Activated CD4-positive, alpha-beta T cell treated with anti-CD3 and anti-CD28 coated beads, Interleukin-2, Interleukin-6, amounts not matched to agents 100 ng/mL and 50 ng/mL, durations not matched to agents 16 hours and 8 hours (primary cell): Measurements from ENCODE around the gene LIN52.

ENCODE experiments used
- DNase-seq: peaks from one replicate; pipeline ENCODE4 v3.0.0-alpha.2; 2020

The LIN52 gene

DNA sequence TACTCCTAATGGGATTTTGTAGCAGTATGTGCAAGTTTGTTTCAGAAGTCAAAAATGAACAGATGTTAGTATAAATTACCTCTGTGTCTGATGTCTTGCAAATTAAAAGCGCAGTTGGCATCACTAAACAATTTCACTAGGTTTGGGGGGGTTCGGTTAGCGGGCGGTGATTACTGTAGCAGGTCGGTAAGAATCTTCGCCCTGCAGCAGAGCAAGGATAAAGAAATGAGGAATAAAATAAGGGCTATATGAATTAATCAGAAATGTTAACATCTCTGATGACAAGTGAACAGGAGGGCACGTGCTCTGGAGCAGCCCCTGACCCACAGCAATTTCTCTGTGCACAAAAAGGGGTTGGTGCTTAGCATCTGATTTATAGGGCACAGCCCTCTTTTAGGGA, 110.9 kb downstream of the LIN52 start:
- DNase-seq = no peak

DNA sequence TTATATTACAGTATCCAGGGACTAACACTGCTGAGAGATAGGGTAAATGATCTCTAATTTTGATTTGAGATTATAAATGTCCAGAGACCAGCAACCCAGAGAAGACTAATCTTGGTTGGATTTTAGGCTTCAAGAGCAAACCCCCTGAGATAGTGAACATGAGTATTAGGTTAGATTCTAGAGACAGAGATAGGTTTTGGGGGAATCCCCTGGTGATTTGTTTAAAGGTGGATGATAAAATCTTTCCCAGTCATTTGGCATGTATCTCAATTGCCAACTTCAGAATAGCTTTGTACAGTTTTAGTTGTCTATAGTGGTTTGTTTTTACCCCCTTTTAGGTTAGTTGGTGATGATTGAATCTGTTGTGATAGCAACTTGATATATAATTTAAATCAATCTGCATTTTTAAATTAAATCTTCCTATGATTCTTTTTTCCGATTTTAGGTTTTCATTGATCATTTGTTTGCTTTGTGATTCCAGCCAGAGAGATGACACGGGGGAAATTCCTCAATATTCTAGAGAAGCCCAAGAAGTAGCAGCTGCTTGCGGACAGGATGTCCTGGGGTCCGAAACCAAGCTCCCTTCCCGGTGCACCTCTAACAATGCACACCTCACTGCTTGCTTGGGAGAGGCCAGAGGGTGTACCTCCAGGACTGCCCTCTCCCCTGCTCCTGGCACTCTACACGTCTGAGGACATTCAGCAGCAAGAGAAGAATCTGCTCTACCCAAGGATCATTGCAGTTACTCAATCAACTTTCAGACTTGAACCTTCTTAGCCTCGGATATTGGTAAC, 113.9 kb downstream of the LIN52 start:
- no peak for DNase-seq

DNA sequence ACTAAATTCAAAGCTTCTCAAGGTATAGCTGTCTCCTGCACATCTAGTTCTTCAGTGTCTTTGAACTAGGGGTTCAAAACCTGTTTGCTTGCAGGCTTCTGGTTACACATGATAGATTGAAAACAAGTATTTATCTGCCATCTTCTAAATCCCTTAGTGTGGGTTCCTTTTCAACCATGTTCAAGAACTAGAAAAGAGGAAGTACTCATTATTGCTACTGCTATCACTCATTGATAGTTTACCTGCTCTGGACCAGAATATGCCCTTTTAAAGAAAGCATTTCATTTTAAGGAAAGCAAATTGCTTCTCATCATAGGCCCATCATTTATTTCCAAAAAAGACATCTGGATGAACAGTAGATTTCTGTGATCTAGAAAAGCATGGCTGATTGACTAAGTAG, 117.4 kb downstream of the LIN52 start:
- no peak for DNase-seq

DNA sequence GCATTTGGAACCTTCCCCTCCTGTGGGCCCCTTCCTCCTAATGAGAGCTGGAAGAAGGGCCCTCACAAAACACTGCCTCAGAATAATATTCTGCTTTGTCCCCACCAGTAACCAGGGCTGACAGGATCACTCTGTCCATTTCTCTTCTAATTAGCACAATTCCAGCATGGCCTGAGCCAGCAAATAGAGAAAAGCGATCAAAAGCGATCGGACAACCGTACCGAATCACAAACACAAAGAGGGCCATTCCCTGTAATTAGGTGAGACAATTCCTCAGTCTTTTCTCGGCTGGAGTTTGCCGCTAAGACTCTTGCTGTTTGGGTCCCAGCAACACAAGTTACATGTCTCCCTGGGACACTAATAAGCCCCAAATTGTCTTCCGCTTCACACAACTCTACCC, 118.9 kb downstream of the LIN52 start:
- DNase-seq = no peak

DNA sequence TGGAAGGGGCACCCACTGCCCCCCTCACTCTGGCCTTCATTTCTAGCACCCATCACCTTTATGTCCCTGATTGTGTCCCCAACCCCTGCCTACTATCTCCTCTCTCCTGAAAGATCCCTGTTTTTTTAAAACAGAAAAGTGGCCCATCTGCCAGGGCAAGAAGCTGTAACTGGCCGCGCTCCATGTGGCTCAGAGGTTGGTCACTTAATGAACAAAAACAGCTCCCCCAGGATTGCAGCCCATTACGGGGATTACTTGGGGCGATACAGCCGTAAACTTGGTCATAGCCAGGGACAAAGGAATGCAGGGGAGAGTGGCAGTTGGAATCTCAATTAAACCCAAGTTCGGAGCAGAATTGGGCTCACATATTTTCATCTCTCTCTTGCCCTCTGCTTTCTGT, 119.7 kb downstream of the LIN52 start:
- no peak for DNase-seq

DNA sequence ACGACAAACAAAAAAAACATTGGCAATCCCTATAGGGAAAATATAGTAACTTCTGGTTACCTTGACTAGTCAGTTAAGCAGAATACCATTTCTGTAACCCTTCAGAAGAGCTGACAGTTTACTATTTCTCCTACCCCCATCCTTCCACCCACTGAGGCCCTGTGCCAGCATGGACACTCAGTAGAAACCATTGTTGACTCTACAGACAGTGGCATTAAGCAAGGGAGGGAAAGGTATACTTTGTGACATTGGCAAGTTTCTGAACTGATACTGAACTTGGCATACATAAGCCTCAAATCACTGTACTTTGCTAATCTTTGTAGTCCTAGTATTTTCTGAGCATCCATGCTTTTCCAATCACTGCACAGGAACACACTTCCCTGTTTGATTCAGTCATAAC, 121.1 kb downstream of the LIN52 start:
- DNase-seq = no peak

DNA sequence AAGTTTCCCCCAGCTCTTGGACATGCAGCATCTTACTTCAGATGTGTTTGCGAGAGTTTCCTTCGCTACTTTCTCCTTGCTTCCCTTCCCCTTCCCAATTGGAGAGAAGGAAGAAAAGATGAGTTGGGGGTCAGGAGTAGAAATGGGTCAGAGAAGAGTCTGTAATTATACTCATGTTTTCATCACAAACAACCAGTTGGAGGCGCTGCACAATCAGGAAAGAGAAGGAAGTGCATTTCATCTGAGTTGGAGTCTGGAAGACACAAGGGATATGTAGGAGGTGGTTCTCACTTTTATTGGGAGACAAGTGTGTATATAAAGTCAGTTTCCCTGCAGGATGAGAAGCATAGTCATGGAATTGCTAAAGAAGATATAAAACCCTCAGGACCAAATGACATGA, 123.2 kb downstream of the LIN52 start:
- no peak for DNase-seq

DNA sequence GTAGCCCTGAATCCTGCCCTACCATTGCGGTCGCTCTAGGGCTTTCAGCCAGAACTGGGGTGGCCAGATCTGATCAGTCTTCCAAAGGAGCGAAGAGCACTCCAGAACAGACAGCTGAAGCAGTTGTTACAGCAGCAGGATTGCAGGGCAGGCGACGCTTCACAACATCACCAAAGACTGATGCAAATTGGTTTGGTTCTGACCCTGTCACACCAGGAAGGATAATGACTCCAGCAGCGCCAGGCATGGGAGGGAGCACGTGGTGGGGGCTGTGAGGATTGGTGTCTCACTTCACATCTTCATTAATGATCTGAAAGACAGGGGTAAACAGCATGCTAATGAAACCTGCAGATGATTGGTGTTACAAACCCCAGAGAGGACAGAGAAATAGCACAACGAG, 123.9 kb downstream of the LIN52 start:
- no peak for DNase-seq

DNA sequence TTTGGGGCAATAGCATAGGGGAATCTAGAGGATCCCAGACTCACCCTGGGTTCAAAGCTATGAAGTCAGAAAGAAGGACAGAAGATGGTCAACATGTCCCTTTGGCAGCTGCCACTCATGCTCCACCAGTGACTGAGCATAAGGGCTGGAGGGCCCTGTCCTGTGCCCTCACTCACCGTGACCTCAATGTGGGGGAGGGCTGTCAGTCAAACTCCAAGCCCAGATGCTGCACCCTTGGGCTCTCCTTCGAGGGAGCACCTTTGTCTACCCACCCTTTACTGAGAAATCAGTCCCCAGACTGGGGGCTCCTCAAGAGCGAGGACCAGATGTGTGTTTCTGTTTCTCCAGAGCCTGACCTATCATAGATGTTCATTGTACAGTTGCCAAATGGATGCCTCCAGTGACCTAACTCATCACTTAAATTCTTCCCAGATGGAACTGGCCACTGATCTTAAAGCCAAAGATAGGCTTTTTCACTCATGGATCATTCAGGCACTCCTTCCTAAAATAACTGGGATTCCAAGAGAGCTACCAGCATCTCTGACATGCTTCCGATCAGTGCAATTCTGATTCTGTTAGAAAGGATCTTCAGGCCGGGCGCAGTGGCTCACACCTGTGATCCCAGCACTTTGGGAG, 127.3 kb downstream of the LIN52 start:
- no peak for DNase-seq

DNA sequence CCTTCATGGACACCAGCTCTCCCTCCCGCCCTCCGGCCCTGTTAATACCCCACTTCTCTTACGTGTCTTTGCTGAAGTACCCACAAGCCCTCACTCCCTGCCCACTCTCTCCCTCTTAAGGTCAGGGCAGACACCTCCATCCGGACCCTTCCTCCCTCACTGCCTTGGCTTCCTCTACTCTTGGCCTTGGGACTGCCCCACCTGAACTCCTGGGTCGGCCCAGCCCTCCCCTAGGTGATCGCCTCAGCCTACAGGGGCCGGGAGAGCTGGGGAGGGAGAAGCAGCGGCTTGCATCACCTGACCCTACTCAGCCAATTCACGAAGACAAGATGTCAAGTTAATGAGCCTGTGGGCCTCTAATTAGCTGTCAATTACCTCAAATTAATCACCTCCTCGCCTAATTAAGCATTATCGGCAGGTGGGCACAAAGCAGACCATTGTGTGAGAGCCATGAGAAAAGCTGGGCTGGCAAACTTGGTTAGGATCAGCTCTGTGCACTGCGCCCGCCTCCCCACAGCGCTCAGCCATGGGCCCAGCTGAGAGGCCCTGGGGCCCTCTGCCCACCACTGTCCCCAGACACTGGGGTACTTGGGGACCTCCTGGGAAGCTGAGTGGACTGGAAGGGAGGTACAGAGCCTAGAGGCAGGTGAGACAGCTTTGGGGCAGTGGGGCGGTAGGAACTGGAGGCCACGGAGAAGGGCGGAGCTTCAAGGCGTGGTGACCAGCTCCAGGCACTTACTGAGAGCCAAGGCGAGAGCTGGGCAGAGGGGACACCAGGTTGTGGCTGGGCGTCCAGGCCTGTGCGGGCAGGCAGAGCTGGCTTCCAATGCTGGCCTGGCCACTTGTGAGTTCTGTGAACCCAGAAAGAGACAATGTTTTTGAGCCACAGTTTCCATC, 129.4 kb downstream of the LIN52 start:
- no peak for DNase-seq

DNA sequence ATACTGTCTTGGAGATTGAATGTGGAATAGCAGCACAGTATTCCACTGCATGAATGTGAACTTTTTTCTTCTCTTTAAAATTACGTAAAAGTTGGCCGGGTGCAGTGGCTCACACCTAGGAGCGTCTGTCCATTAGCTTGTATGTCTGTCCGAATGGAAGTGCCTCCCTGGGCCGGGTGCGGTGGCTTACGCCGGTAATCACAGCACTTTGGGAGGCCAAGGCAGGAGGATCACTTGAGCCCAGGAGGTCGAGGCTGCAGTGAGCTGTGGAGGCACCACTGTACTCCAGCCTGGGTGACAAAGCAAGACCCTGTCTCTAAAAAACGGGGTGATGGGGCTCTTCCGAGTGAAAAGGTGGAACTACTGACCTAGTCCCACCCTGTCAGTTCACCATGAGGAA, 131.9 kb downstream of the LIN52 start:
- no peak for DNase-seq

DNA sequence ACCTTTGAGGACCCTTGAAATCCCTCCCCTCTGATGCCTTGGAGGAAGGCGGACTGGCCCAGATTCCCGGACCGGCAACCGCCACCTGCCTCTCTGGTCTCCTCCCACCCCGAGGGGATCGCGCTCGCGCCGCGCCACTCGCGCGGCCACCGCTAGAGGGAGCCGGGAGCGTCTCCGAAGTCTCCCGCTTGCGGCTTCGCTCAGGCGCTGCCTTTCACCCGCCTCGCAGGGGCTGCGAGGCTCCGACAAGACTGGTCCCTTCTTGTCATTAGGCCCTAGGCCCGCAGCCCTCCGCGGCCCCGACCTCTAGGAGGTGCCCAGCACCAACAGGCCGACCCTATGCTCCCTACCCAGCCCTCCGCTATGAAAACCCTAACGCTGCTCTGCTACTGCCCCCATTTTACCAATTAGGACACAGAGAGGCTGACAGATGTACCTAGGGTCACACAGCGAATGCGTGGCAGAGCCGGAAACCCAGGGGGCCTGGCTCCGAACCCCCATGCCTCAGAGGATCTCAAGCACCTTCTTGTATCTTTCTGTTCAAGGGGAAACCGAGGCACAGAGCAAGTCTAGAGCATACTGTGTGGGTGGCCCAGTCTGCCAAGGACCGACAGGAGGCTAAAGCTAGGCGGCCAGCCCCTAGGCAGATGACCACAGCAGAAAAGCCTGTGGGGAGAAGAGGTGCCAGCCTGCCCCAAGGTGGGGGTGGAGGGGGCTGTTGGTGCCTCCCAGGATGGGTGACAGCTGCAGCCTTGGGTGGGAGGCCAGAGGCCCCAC, 133.1 kb downstream of the LIN52 start:
- peak; percentile 85 for DNase-seq

DNA sequence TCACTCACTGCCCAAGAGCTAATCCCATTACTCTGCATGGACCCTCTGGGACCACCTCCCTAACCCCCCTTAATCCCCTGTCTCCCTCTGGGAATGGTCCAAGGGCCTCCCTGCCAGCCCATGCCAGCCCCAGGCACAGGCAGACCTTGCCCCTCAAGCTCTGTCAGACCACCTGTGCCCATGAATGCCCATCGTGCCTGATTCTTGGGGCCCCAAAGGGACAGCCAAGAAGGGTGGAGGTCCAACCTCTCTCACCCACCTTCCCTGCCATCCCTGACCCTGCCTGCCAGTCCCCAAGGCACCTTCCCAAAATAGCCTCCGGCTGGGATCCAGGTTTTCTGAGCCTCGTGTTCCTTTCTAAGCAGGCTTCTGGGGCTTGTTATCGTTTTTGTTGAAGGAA, 133.7 kb downstream of the LIN52 start:
- no peak for DNase-seq

DNA sequence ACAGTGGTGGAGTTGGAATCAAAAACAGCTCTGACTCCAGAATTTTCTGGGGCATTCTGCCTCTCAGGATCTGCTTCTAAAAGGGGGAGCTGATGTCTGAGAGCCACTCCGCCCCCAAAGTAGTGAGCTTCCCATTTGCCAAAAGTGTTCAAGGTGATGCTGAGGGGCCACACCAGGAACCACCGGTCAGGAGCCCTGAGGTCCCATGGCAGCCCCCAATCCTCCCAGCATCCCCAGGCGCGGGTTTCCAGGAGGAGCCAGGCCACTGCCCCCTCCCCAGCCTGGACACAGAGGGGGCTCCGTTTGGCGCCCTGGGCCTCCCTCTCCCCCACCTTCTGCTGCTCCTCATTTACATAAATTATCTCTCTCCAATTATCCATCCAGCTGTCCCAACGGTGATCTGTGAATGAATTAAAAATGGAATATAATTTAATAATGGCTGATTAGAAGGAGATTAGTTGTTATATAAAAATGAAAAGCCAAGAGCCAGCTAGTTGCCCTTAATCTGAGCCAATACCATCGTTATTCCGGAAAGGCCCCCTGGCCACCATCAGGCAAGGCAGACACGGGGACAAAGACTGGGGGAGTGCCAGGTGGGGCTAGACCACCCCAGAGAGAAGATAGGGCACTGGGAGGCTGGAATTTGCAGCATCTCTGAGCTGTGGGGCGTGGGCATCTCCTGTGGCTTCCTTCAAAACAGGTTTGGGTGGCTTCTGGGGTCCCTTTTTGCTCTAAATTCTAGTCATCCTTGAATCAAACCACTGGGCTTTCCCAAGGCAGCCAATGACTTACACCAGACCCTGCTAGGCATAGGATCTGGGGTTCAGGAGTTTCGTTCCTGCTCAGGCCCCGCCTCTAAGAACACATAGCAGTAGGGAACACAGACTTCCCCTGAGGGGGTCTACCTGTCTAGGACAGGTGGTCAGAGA, 134.8 kb downstream of the LIN52 start:
- no peak for DNase-seq

DNA sequence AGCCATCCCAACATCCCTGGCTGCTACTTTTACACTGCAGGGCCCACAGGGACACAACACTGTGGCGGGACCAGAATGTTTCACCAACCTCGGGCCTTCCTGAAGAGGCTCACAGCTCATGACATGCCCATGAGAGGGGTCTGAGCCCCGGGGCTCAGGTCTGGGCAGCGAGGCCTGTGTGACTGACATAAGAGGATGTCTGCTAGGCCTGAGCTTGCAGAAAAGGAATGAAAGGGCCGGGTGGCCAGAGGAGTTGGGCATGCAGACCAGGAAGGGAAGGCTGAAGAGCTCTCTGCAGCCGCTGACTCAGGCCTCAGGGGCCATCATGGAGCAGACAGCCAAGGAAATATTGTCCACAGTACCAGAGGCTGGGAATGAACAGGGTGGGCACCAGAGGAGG, 136.2 kb downstream of the LIN52 start:
- DNase-seq = no peak

DNA sequence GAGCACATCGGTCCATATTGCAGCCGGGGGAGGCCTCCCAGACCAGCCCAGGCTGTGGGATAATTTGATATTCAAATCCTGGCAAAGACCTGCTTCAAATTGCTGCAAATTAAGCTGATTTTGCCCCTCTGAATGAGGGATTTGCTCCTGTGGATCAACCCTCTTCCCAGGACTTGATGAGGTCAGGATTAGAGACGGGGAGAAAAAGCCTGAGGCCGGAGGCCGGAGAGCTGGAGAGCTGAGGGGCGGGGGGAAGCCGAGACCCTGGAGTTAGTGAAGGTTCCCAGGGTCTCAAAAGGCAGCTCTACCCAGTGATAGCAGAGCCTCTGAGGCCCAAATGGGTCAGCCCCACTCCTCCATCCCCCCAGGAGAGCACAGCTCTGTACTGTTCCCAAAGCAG, 137.0 kb downstream of the LIN52 start:
- DNase-seq = no peak

DNA sequence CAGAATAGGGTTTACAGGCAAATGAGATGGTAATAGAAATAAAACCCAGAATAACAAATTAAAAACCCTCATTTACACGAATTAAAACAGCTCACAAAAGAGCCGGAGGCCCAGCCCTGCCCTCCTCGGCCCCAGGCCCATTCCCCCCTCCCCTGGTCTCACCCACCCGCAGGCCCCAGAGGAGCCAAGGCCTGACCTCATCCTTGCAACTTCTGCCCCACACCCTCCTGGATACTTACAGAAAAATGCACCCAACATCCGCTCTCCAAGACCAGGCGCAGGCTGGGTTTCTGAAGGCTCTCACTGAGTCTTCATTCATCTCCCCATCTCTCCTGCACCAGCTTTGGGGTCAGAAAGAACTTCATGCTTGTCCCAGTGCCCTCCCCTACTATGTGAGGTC, 138.3 kb downstream of the LIN52 start:
- DNase-seq = no peak

DNA sequence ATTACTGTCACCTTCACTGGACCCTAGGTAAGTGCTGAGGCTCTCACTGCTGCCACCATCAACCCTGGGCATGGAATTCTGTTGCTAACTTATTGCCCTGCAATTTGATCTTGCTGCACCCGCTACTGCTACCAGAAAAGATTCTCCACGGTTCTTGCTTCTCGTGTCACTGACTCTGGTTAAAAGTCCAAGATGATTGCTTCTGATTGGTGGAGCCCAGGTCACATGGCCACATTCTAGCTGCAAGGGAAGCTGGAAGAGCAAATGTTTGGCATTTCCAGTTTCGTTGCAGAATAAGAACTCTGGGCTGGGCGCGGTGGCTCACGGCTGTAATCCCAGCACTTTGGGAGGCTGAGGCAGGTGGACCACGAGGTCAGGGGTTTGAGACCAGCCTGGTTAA, 147.0 kb downstream of the LIN52 start:
- DNase-seq = no peak

DNA sequence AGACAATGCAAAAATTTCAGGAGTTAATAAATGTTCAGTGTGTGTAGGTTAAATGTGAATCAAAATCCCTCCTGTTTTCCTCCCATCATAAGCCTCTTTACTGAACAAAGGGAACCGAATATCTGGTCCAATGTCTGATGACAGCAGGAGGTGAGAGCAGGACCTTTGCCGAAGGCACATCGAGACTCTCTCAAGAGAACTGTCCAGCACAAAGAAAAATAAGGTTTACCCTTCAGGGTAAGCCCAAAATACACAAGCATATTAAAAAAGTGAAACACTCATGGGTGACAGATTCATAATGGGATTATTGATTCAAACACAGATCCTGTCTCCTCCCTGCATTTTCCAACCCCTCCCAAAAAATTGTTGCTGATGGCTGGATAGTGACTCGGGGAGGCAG, 150.3 kb downstream of the LIN52 start:
- no peak for DNase-seq

DNA sequence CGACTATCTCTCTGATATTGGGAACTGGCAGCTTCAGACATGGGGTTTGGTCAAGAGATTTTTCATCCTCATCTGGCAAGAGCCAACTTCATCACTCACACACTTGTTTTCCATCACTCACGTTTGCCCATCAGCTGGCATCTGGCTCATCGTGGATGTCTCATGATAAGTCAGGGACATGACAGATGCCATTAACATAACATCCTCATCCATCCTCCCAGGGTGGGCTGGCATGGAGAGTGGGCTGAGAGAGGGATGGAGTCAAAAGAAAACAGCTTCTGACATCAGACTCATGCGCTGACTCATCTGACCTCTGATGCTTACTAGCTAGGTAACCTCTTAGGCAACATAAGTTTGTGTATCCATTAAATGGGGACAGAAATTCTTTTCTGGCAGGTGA, 152.7 kb downstream of the LIN52 start:
- no peak for DNase-seq

DNA sequence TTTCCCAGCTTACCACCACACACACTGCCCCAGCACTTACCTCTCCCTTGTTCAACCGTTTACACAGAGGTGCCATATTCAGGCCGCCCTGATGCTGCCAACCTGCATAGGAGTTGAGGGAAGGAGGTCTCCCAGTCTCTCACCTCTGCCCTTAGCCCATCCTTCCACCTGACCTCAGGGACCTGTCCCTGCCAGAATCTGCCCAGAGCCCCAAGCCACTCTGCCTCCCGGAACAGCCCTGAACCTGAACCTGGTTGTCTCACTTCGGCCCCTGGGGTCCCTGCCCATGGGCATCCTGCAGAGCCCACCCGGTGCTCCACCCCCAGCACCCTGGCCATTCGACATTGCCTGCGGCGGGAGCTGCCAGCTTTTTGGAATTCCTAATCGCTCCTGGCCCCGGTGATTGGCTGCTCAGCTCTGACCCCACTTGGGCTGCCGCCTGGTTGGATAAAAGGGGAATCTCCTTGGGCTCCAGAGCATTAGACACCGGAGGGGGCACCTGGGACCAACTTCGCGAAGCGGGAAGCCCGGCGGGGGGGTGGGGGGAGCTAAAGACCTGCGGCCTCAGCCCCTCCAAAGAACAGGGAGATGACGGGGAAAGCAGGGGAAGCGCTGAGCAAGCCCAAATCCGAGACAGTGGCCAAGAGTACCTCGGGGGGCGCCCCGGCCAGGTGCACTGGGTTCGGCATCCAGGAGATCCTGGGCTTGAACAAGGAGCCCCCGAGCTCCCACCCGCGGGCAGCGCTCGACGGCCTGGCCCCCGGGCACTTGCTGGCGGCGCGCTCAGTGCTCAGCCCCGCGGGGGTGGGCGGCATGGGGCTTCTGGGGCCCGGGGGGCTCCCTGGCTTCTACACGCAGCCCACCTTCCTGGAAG, 154.5 kb downstream of the LIN52 start, which contains the start of gene VSX2:
Gene VSX2, plus strand, starts transcription at position 476 of the 874 bp plus-strand sequence. Its CDS starts 113 bp downstream, at position 589.
- DNase-seq = no peak
